IMR-90 (cell line): Measurements from ENCODE around the gene MYBPH. TPM values are rescaled to one million over a fixed set of nuclear protein-coding genes. Genes with fewer than 3 reads are reported as not detected.

ENCODE experiments used
- ATAC-seq: fragments of 200-7000 bp; cut with Tn5 transposase; 2 replicates; pipeline ENCODE4 v1.9.1; 2020; ENCODE audit warnings: low read depth, mild to moderate bottlenecking, moderate library complexity
- BruUV-seq: library from RNA; stranded (reverse); fragments of 400-500 nt; replicated peaks from 2 replicates; lab custom pipeline; 2021; lab: Mats Ljungman, UMichigan
- CTCF ChIA-PET: fragments of 300-600 bp; formaldehyde crosslinking; extraction: SDS; loops from one replicate; lab custom pipeline; 2021; ENCODE audit warnings: antibody characterized with exemption; lab: Yijun Ruan, JAX
- POLR2A ChIA-PET: fragments of 300-600 bp; sonication (Branson Sonifier 250); formaldehyde crosslinking; loops from one replicate; lab custom pipeline; 2022; ENCODE audit warnings: antibody characterized with exemption; ENCODE audit not compliant: unreplicated experiment; lab: Charles Lee
- DNase-seq: peaks from one replicate; pipeline ENCODE4 v3.0.0; 2013
- H2AFZ ChIP-seq: replicated peaks from 2 replicates; pipeline ENCODE3; 2013; ENCODE audit warnings: low read length, mild to moderate bottlenecking; ENCODE audit not compliant: poor library complexity
- H2AK5ac ChIP-seq: 2 replicates; pipeline ENCODE4 v1.6.1; 2013; ENCODE audit warnings: low read depth, low read length, inconsistent platforms
- H2AK9ac ChIP-seq: replicated peaks from 2 replicates; pipeline ENCODE3; 2013; ENCODE audit warnings: mild to moderate bottlenecking, low read depth, low read length, moderate library complexity; ENCODE audit not compliant: poor library complexity
- H2BK120ac ChIP-seq: 2 replicates; pipeline ENCODE4 v1.6.1; 2013; ENCODE audit warnings: low read depth, low read length, inconsistent platforms
- H2BK15ac ChIP-seq: 3 replicates; pipeline ENCODE4 v1.6.1; 2013; ENCODE audit warnings: low read depth, low read length, inconsistent platforms
- H2BK20ac ChIP-seq: 2 replicates; pipeline ENCODE4 v1.6.1; 2013; ENCODE audit warnings: low read depth, mild to moderate bottlenecking, inconsistent platforms, low read length, moderate library complexity
- H2BK5ac ChIP-seq: 2 replicates; pipeline ENCODE4 v1.6.1; 2013; ENCODE audit warnings: mild to moderate bottlenecking, low read depth, low read length, inconsistent platforms; ENCODE audit not compliant: poor library complexity, severe bottlenecking
- H3K14ac ChIP-seq: replicated peaks from 2 replicates; pipeline ENCODE4 v1.6.1; 2013; ENCODE audit warnings: low read depth, low read length, inconsistent platforms
- H3K18ac ChIP-seq: 2 replicates; pipeline ENCODE4 v1.6.1; 2013; ENCODE audit warnings: low read depth, low read length, control low read depth
- H3K23ac ChIP-seq: 2 replicates; pipeline ENCODE4 v1.6.1; 2013; ENCODE audit warnings: low read depth, low read length, inconsistent platforms
- H3K27ac ChIP-seq: 2 replicates; pipeline ENCODE4 v1.5.1; 2013; ENCODE audit warnings: mild to moderate bottlenecking, control low read depth, low read length; ENCODE audit not compliant: insufficient read depth
- H3K27me3 ChIP-seq: 2 replicates; pipeline ENCODE4 v1.6.1; 2013; ENCODE audit warnings: low read length; ENCODE audit not compliant: control insufficient read depth, insufficient read depth
- H3K36me3 ChIP-seq: 2 replicates; pipeline ENCODE4 v1.6.1; 2013; ENCODE audit warnings: low read length, mixed read lengths; ENCODE audit not compliant: control insufficient read depth, insufficient read depth
- H3K4ac ChIP-seq: 2 replicates; pipeline ENCODE4 v1.6.1; 2013; ENCODE audit warnings: low read depth, low read length, inconsistent platforms
- H3K4me1 ChIP-seq: 2 replicates; pipeline ENCODE4 v1.6.1; 2013; ENCODE audit warnings: low read length, mixed read lengths; ENCODE audit not compliant: control insufficient read depth, insufficient read depth
- H3K4me2 ChIP-seq: 2 replicates; pipeline ENCODE4 v1.6.1; 2013; ENCODE audit warnings: low read depth, mild to moderate bottlenecking, control low read depth, low read length, moderate library complexity
- H3K4me3 ChIP-seq: 2 replicates; pipeline ENCODE4 v1.5.1; 2013; ENCODE audit warnings: low read depth, mild to moderate bottlenecking, control low read depth, low read length, moderate library complexity; ENCODE audit not compliant: insufficient read depth
- H3K56ac ChIP-seq: 2 replicates; pipeline ENCODE4 v1.6.1; 2013; ENCODE audit warnings: low read length, inconsistent platforms; ENCODE audit not compliant: insufficient read depth; ENCODE audit errors: extremely low read depth
- H3K79me1 ChIP-seq, 2 experiments: 2 replicates each; pipeline ENCODE4 v1.6.1; 2013; ENCODE audit warnings: low read length in 2 of 2, inconsistent platforms in 1 of 2, low read depth in 1 of 2
- H3K9ac ChIP-seq: 2 replicates; pipeline ENCODE4 v1.6.1; 2013; ENCODE audit warnings: low read depth, low read length, control low read depth
- H3K9me1 ChIP-seq: 2 replicates; pipeline ENCODE4 v1.6.1; 2013; ENCODE audit warnings: low read length, inconsistent platforms; ENCODE audit not compliant: insufficient read depth
- H3K9me3 ChIP-seq: 2 replicates; pipeline ENCODE4 v1.6.1; 2013; ENCODE audit warnings: low read length; ENCODE audit not compliant: control insufficient read depth, insufficient read depth
- H4K20me1 ChIP-seq: 2 replicates; pipeline ENCODE4 v1.6.1; 2013; ENCODE audit warnings: low read length, inconsistent platforms; ENCODE audit not compliant: insufficient read depth
- H4K5ac ChIP-seq: 2 replicates; pipeline ENCODE4 v1.6.1; 2013; ENCODE audit warnings: mild to moderate bottlenecking, low read depth, low read length, control low read depth
- H4K8ac ChIP-seq, 2 experiments: 2 replicates each; pipeline ENCODE4 v1.6.1; 2013; ENCODE audit warnings: low read depth in 2 of 2, low read length in 2 of 2, control low read depth in 1 of 2, inconsistent platforms in 1 of 2
- H4K91ac ChIP-seq: 2 replicates; pipeline ENCODE4 v1.6.1; 2013; ENCODE audit warnings: low read depth, low read length, inconsistent platforms; ENCODE audit not compliant: insufficient read depth
- CEBPB ChIP-seq: IDR thresholded peaks from 2 replicates; pipeline ENCODE4 v1.6.1; 2012; ENCODE audit warnings: low read depth, low read length, improper control_type of control experiment
- CHD1 ChIP-seq: IDR thresholded peaks from 2 replicates; pipeline ENCODE4 v1.6.1; 2012; ENCODE audit warnings: low read depth, low read length, improper control_type of control experiment
- FOS ChIP-seq: fragments of 150-350 bp; IDR thresholded peaks from 2 replicates; pipeline ENCODE4 v1.6.1; 2016; ENCODE audit warnings: low read depth, low read length
- MXI1 ChIP-seq: IDR thresholded peaks from 2 replicates; pipeline ENCODE4 v1.6.1; 2012; ENCODE audit warnings: low read depth, mild to moderate bottlenecking, low read length, moderate library complexity, borderline replicate concordance
- POLR2A ChIP-seq: IDR thresholded peaks from 2 replicates; pipeline ENCODE4 v1.6.1; 2012; ENCODE audit warnings: mild to moderate bottlenecking, low read depth, low read length
- RCOR1 ChIP-seq: IDR thresholded peaks from 2 replicates; pipeline ENCODE4 v1.6.1; 2012; ENCODE audit warnings: mild to moderate bottlenecking, low read length, improper control_type of control experiment; ENCODE audit not compliant: insufficient replicate concordance
- RFX5 ChIP-seq: IDR thresholded peaks from 2 replicates; pipeline ENCODE4 v1.8.0; 2012; ENCODE audit warnings: low read depth, mild to moderate bottlenecking, low read length, moderate library complexity
- SMC3 ChIP-seq: fragments of 150-350 bp; IDR thresholded peaks from 2 replicates; pipeline ENCODE4 v1.6.1; 2016; ENCODE audit warnings: low read depth, mild to moderate bottlenecking, antibody characterized with exemption, low read length, moderate library complexity
- WGBS, 2 experiments: methylation state at CpG; one replicate each; pipeline versions ENCODE4 v1.1.5 to v1.1.7; 2013; ENCODE audit warnings: missing lambda C conversion rate in 2 of 2; ENCODE audit not compliant: insufficient read length in 1 of 2; ENCODE audit errors: extremely low coverage in 2 of 2; 5-methylcytosine and 5-hydroxymethylcytosine counted together
- dilution Hi-C: fragments of 300-500 bp; cut with HindIII; formaldehyde crosslinking; loops from one replicate; pipeline ENCODE4 v1.14.3; 2018; ENCODE audit warnings: low sequenced_read_pairs; ENCODE audit not compliant: unreplicated experiment
- in situ Hi-C: fragments of 300-500 bp; cut with MboI; formaldehyde crosslinking; loops from 3 replicates; pipeline ENCODE4 v1.14.3; 2019; ENCODE audit warnings: low sequenced_read_pairs, inconsistent platforms, mixed read lengths
- intact Hi-C: fragments of 100-400 bp; cut with micrococcal nuclease; formaldehyde crosslinking; loops from 2 replicates; pipeline ENCODE4 v1.10.0; 2022
- polyA plus RNA-seq, 3 experiments: library from polyadenylated mRNA; depleted of rRNA; stranded (reverse); fragments of >200 nt; gene quantifications; 2 replicates each; pipeline ENCODE4 v1.2.3, GENCODE V29; 2012; ENCODE audit warnings: low replicate concordance in 1 of 3
- total RNA-seq: library from RNA; depleted of rRNA; stranded (reverse); fragments of >200 nt; gene quantifications from 2 replicates; pipeline ENCODE4 v1.2.3, GENCODE V29; 2012
- TF ChIP-seq, protein P1 (sequence below): fragments of 150-350 bp; IDR thresholded peaks from 2 replicates; pipeline ENCODE4 v1.6.1; 2016; ENCODE audit warnings: low read depth, mild to moderate bottlenecking, low read length, moderate library complexity, borderline replicate concordance
- TF ChIP-seq, protein P2 (sequence below): conservative IDR thresholded peaks from 2 replicates; pipeline ENCODE4 v1.5.1; 2012; ENCODE audit warnings: mild to moderate bottlenecking, low read depth, low read length, improper control_type of control experiment

Gene MYBPH
- total and polyA plus RNA-seq, 2 of the 4 experiments (the other 2 are of a cell fraction): not detected

DNA sequence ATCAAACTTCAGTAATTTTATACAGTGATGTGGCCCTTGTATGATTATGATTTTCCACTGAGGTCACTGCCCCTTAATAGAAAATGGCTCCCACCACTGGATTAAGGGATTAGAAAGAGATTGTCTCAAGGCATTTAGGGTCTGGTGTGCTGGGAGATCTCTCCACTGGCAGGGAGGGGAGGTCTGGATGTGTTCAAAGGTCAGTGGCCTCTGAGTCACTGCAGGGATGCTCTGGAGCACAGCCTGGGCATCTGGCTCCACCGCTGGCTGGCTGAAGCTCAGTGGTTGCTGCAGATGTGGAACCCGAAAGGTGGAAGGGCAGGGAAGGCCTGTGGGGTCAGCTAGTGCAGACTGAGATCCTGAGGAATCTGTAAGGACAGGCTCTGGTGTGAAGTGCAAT, 29.1 kb upstream of the MYBPH start:
- no peak overlapping the region; the same call in 2 of the 3 replicates for H2BK15ac ChIP-seq
- no peak for TF ChIP-seq RFX5
- no peak for TF ChIP-seq FOS
- no peak for TF ChIP-seq CHD1
- TF ChIP-seq RCOR1: no peak
- no peak for TF ChIP-seq POLR2A
- TF ChIP-seq CEBPB: no peak
- TF ChIP-seq MXI1: no peak
- TF ChIP-seq SMC3: no peak
- TF ChIP-seq, protein P1, sequence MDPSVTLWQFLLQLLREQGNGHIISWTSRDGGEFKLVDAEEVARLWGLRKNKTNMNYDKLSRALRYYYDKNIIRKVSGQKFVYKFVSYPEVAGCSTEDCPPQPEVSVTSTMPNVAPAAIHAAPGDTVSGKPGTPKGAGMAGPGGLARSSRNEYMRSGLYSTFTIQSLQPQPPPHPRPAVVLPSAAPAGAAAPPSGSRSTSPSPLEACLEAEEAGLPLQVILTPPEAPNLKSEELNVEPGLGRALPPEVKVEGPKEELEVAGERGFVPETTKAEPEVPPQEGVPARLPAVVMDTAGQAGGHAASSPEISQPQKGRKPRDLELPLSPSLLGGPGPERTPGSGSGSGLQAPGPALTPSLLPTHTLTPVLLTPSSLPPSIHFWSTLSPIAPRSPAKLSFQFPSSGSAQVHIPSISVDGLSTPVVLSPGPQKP: no peak
- TF ChIP-seq, protein P2, sequence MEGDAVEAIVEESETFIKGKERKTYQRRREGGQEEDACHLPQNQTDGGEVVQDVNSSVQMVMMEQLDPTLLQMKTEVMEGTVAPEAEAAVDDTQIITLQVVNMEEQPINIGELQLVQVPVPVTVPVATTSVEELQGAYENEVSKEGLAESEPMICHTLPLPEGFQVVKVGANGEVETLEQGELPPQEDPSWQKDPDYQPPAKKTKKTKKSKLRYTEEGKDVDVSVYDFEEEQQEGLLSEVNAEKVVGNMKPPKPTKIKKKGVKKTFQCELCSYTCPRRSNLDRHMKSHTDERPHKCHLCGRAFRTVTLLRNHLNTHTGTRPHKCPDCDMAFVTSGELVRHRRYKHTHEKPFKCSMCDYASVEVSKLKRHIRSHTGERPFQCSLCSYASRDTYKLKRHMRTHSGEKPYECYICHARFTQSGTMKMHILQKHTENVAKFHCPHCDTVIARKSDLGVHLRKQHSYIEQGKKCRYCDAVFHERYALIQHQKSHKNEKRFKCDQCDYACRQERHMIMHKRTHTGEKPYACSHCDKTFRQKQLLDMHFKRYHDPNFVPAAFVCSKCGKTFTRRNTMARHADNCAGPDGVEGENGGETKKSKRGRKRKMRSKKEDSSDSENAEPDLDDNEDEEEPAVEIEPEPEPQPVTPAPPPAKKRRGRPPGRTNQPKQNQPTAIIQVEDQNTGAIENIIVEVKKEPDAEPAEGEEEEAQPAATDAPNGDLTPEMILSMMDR: no peak
- no peak overlapping the region for H3K23ac ChIP-seq
- H2AK5ac ChIP-seq: peak overlapping the region; percentile 5; the same call in 1 of the 2 replicates
- no peaks in the 10 kb centered on the region for H3K36me3 ChIP-seq
- dilution Hi-C loops: no loop called here
- no TSS peak for BruUV-seq
- H3K27ac ChIP-seq: no peak overlapping the region
- intact Hi-C loops: no loop called here
- H2BK5ac ChIP-seq: no peak overlapping the region
- H3K9ac ChIP-seq: no peak overlapping the region
- ATAC-seq: no peak
- H4K20me1 ChIP-seq: no peaks in the 10 kb centered on the region
- peaks cover 1% of the 10 kb centered on the region; the same call in 1 of the 2 replicates for H3K27me3 ChIP-seq
- ChIA-PET CTCF (interaction anchor here (0.9 kb wide), 1 partner anchor 166 kb away, joined by 3 read pairs; no protein-coding TSS in a partner anchor), POLR2A (no interaction called here)
- H2AFZ ChIP-seq: peak overlapping the region; percentile 19
- H3K9me1 ChIP-seq: no peaks in the 10 kb centered on the region
- H3K79me1 ChIP-seq: no peaks in the 10 kb centered on the region
- peaks cover 21% of the 10 kb centered on the region for H3K4me1 ChIP-seq
- no peak overlapping the region for H4K8ac ChIP-seq
- no peak overlapping the region for H2BK120ac ChIP-seq
- H4K91ac ChIP-seq: no peak overlapping the region
- in situ Hi-C loops: no loop called here
- WGBS, 2 experiments: no CpG with 5 or more reads among the region's 2 CpGs
- H3K4me2 ChIP-seq: no peak overlapping the region
- no peak overlapping the region for H3K56ac ChIP-seq
- no peak overlapping the region for H3K4me3 ChIP-seq
- no peaks in the 10 kb centered on the region for H3K9me3 ChIP-seq
- H2AK9ac ChIP-seq: no peak overlapping the region
- H4K5ac ChIP-seq: no peak overlapping the region; the same call in 1 of the 2 replicates
- no peak overlapping the region for H3K14ac ChIP-seq
- no peak overlapping the region for H3K18ac ChIP-seq
- H3K4ac ChIP-seq: no peak overlapping the region
- no peak overlapping the region for H2BK20ac ChIP-seq
- DNase-seq: no peak
